22Rv1 (cell line): ENCODE measurements around the gene PRKAR1B.

Experiments used
- CTCF ChIP-seq: fragments of 450-650 bp; IDR thresholded peaks from 2 replicates; pipeline ENCODE4 v1.5.1; 2017; ENCODE audit warnings: mild to moderate bottlenecking
- ZFX ChIP-seq: fragments of 450-650 bp; IDR thresholded peaks from 2 replicates; pipeline ENCODE4 v1.6.1; 2017; ENCODE audit warnings: antibody characterized with exemption, borderline replicate concordance

GRCh38 chr7:503575-504111 lies 223.4 kb downstream of the PRKAR1B start:
- TF ChIP-seq CTCF (no peak), ZFX (no peak)
